Trophoblast cell (in vitro differentiated cells and primary cell): ENCODE results near the gene CFAP100.

ENCODE experiments used
- DNase-seq, 2 donors: peaks; one replicate each; pipeline ENCODE4 v3.0.0-alpha.2; 2016
- H2AFZ ChIP-seq: 2 replicates; pipeline ENCODE4 v1.6.1; 2013; ENCODE audit warnings: low read length, moderate library complexity, mild to moderate bottlenecking; ENCODE audit not compliant: insufficient read depth, poor library complexity
- H2AK5ac ChIP-seq: 2 replicates; pipeline ENCODE4 v1.6.1; 2013; ENCODE audit warnings: mild to moderate bottlenecking, low read length
- H2BK120ac ChIP-seq: 2 replicates; pipeline ENCODE4 v1.6.1; 2013; ENCODE audit warnings: low read length, mild to moderate bottlenecking, moderate library complexity; ENCODE audit not compliant: insufficient read depth, poor library complexity
- H2BK12ac ChIP-seq: 2 replicates; pipeline ENCODE4 v1.6.1; 2013; ENCODE audit warnings: mild to moderate bottlenecking, low read length, moderate library complexity
- H2BK5ac ChIP-seq: 2 replicates; pipeline ENCODE4 v1.6.1; 2013; ENCODE audit warnings: low read length, low read depth, moderate library complexity, mild to moderate bottlenecking; ENCODE audit not compliant: poor library complexity
- H3K14ac ChIP-seq: 2 replicates; pipeline ENCODE4 v1.6.1; 2013; ENCODE audit warnings: mild to moderate bottlenecking, low read length
- H3K18ac ChIP-seq: 2 replicates; pipeline ENCODE4 v1.6.1; 2013; ENCODE audit warnings: mild to moderate bottlenecking, low read length
- H3K23ac ChIP-seq: 2 replicates; pipeline ENCODE4 v1.6.1; 2013; ENCODE audit warnings: low read length
- H3K27ac ChIP-seq: 2 replicates; pipeline ENCODE4 v1.5.1; 2013; ENCODE audit warnings: low read depth, mild to moderate bottlenecking, inconsistent platforms, low read length, moderate library complexity
- H3K27me3 ChIP-seq: 2 replicates; pipeline ENCODE4 v1.6.1; 2013; ENCODE audit warnings: inconsistent platforms, mild to moderate bottlenecking, low read length, moderate library complexity; ENCODE audit not compliant: insufficient read depth
- H3K36me3 ChIP-seq, 2 experiments: 1 replicate in 1 of 2; 2 replicates in 1 of 2; pipeline ENCODE4 v1.6.1; 2013; ENCODE audit warnings: low read length in 2 of 2, mild to moderate bottlenecking in 2 of 2, moderate library complexity in 1 of 2; ENCODE audit not compliant: insufficient read depth in 2 of 2, control insufficient read depth in 1 of 2
- H3K4ac ChIP-seq: 2 replicates; pipeline ENCODE4 v1.6.1; 2013; ENCODE audit warnings: low read depth, mild to moderate bottlenecking, low read length, moderate library complexity
- H3K4me1 ChIP-seq, 2 experiments: 1 replicate in 1 of 2; 2 replicates in 1 of 2; pipeline ENCODE4 v1.6.1; 2013; ENCODE audit warnings: low read length in 2 of 2, mild to moderate bottlenecking in 2 of 2, moderate library complexity in 1 of 2; ENCODE audit not compliant: insufficient read depth in 2 of 2, control insufficient read depth in 1 of 2
- H3K4me2 ChIP-seq: 2 replicates; pipeline ENCODE4 v1.6.1; 2013; ENCODE audit warnings: inconsistent platforms, mild to moderate bottlenecking, low read length, moderate library complexity
- H3K4me3 ChIP-seq: 2 replicates; pipeline ENCODE4 v1.5.1; 2013; ENCODE audit warnings: mild to moderate bottlenecking, low read depth, low read length, inconsistent platforms
- H3K79me1 ChIP-seq: one replicate; pipeline ENCODE4 v1.6.1; 2013; ENCODE audit warnings: low read length
- H3K79me2 ChIP-seq: 2 replicates; pipeline ENCODE4 v1.6.1; 2013; ENCODE audit warnings: low read length, mild to moderate bottlenecking; ENCODE audit not compliant: control insufficient read depth, insufficient read depth, poor library complexity
- H3K9ac ChIP-seq: 2 replicates; pipeline ENCODE4 v1.6.1; 2013; ENCODE audit warnings: mild to moderate bottlenecking, low read length
- H3K9me3 ChIP-seq: 2 replicates; pipeline ENCODE4 v1.6.1; 2013; ENCODE audit warnings: low read depth, mild to moderate bottlenecking, control low read depth, inconsistent platforms, low read length; ENCODE audit not compliant: insufficient read depth
- H4K12ac ChIP-seq: 2 replicates; pipeline ENCODE4 v1.6.1; 2013; ENCODE audit warnings: low read depth, mild to moderate bottlenecking, low read length, moderate library complexity
- H4K8ac ChIP-seq: 2 replicates; pipeline ENCODE4 v1.6.1; 2013; ENCODE audit warnings: low read depth, mild to moderate bottlenecking, low read length, moderate library complexity
- H4K91ac ChIP-seq: one replicate; pipeline ENCODE4 v1.6.1; 2013; ENCODE audit warnings: low read depth, mild to moderate bottlenecking, low read length, moderate library complexity
- WGBS: extraction: QIAGEN DNeasy Blood & Tissue Kit; methylation state at CpG from one replicate; pipeline ENCODE4 v1.1.7; 2013; ENCODE audit warnings: missing lambda C conversion rate; ENCODE audit not compliant: insufficient read length, insufficient coverage; ENCODE audit errors: extremely low coverage; 5-methylcytosine and 5-hydroxymethylcytosine counted together

Gene CFAP100

DNA sequence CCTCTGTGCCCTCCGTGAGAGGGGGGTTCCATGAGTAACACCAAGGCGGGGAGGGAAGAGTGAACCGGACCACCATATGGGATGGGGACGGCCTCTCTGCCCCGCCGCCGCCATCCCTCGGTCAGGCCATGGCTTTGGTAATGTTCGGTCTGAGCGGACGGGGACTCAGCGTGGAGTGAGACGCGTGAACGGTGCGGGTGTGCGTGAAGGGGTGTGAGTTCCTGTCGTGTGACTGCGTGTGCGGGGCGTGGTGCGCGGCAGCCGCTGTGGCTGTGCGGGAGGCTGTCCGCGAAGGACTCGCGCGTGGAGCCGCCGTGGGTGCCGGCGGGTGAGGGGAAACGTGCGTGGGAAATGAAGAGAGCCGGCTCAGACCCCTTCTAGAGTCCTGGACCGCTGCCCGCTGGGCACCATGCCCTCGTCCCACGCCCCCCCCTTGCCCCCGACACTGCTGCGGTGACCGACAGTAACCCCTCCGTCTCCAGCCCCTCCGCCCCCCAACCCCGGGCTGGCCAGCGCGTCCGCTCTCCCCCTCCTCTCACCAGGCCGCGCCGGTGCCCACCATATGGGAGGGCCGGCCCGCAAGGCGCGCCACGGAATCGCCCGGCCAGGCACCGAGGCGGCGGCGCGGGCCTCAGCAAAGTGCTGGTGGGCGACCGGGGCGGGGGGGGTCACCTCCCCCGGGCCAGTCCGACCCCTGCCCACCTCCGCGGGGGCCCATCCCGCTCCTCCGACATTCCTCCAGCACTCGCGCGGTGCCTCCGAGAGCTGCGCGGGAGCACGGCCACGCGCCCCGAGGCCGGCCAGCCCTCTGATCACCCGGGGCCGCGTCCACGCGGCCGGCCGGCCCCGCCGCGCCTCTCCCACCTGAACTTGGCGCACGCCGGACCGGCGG is 38.1 kb upstream of the CFAP100 start:
- Histone ChIP-seq H3K23ac (no peak overlapping the region), H3K14ac (peak overlapping the region; percentile 43), H3K4me1 (peaks cover 7 to 8% of the 10 kb centered on the region in 2 experiments), H4K12ac (no peak overlapping the region), H4K91ac (peak overlapping the region; percentile 21), H4K8ac (no peak overlapping the region), H3K79me1 (no peaks in the 10 kb centered on the region), H3K4me2 (peak overlapping the region; percentile 78), H3K18ac (peak overlapping the region; percentile 14), H2BK5ac (no peak overlapping the region), H3K9ac (no peak overlapping the region), H3K9me3 (peaks cover 4% of the 10 kb centered on the region), H2AK5ac (no peak overlapping the region), H2AFZ (peak overlapping the region; percentile 38), H2BK12ac (no peak overlapping the region), H3K27me3 (peaks cover 10% of the 10 kb centered on the region), H3K4ac (no peak overlapping the region), H3K4me3 (peak overlapping the region; percentile 71), H3K36me3 (no peaks in the 10 kb centered on the region), H2BK120ac (no peak overlapping the region), H3K27ac (no peak overlapping the region), H3K79me2 (no peaks in the 10 kb centered on the region)
- DNase-seq, result peak in 1 of 2 donors; percentile 17
- WGBS, result no CpG with 5 or more reads among the region's 100 CpGs

DNA sequence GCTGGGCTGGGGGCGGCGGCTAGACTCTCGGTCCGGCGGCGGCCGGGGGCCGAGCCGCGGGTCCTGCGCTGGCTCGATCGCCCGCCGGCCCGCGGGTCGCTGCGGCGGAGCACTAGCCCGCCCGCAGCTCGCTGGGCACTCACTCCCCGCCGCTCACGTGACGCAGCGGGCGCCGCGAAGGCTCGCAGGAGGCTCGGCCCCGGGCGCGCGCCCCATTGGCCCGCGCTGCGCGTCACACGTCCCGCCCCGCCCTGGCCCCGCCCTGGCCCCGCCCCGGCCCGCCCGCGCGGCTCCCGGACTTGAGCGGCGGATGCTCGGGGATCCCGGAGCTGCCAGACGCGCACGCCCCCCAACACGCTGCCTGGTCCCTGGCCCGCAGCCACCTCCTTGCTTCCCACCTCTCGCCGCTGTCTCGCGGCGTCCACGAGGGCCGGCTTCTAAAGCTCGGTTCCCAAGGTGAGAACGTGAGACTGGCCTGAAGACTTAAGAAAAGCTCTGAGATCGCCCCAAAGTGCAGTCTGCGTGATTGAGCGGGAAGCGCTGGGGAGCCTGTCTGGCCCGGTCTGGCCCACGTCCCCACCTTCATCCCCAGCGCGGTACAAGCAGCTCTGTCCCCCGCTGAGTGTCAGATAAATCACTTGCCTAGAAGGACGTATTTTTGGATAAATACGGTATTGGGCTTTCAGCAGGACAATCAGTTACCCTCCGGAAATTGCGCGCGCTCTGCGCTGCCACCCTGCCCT is 37.2 kb upstream of the CFAP100 start, which contains the start of gene KLF15:
KLF15 (minus strand) TSS at position 114 of the 743 bp plus-strand sequence. CDS start 4,486 bp downstream, outside the sequence.
- Histone ChIP-seq H3K9me3 (peaks cover 4% of the 10 kb centered on the region), H3K4me2 (peak within 1 kb of the TSS; percentile 93)

DNA sequence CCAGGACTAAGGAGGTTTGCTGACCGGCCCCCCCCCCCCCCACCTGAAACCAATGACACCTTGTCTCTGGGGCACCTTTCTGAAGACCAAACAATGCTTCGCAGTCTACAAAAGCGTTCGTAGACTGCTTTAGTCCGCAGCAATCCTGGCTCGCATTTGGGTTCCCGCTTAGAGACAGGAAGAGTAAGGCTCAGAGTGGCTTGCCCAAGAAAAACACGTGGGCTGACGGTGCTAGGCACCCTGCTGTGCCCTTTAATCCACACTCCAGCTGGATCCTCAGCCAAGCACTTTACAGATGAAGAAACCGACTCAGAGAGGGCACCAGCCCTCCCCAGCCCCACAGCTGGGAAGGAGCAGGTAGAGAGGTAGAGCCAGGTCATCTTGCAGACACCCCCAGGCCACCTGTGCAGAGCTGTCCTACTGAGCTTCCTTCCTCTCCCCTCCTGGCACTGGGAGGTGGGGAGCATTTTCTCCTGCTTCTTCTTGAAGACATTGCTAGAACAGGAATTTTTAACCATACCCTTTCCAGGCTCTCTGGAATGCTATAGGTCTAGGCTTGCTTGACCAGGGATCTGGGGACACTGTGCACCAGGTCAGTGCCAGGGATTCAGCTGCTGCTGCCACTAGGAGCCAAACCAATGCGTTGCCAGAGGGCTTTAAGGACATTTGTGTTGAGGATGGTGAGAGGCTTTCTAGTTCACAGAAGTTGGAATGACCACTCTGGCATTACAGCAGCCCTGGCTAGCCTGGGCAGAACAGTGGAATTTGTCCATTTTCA is 36.5 kb upstream of the CFAP100 start:
- H3K23ac ChIP-seq, result no peak overlapping the region
- H3K79me2 ChIP-seq, result no peaks in the 10 kb centered on the region
- H3K4me3 ChIP-seq, result no peak overlapping the region
- no peak overlapping the region for H2BK12ac ChIP-seq
- no peak overlapping the region for H4K8ac ChIP-seq
- H2AK5ac ChIP-seq, result no peak overlapping the region
- H3K79me1 ChIP-seq, result no peaks in the 10 kb centered on the region
- peak overlapping the region; percentile 93 for H3K4me2 ChIP-seq
- peaks cover 7 to 8% of the 10 kb centered on the region in 2 experiments for H3K4me1 ChIP-seq
- H3K14ac ChIP-seq, result no peak overlapping the region
- no peaks in the 10 kb centered on the region for H3K36me3 ChIP-seq
- no peak overlapping the region for H3K27ac ChIP-seq
- H3K9ac ChIP-seq, result no peak overlapping the region
- no peak overlapping the region for H4K12ac ChIP-seq
- DNase-seq, result peak in 1 of 2 donors; percentile 10
- no peak overlapping the region for H2BK120ac ChIP-seq
- H2AFZ ChIP-seq, result no peak overlapping the region
- peaks cover 10% of the 10 kb centered on the region for H3K27me3 ChIP-seq
- no peak overlapping the region for H4K91ac ChIP-seq
- WGBS, result no CpG with 5 or more reads among the region's 11 CpGs
- H3K9me3 ChIP-seq, result peaks cover 4% of the 10 kb centered on the region
- H3K18ac ChIP-seq, result no peak overlapping the region
- no peak overlapping the region for H2BK5ac ChIP-seq
- H3K4ac ChIP-seq, result no peak overlapping the region

More for the DNA sequence above, 37.2 kb upstream of the CFAP100 start, which contains the start of gene KLF15:
- peak within 1 kb of the TSS; percentile 76 for H3K4me3 ChIP-seq
- no peak within 1 kb of the TSS for H2AK5ac ChIP-seq
- peak within 1 kb of the TSS; percentile 43 for H3K14ac ChIP-seq
- H3K23ac ChIP-seq, result no peak within 1 kb of the TSS
- peaks cover 10% of the 10 kb centered on the region for H3K27me3 ChIP-seq
- H4K12ac ChIP-seq, result no peak within 1 kb of the TSS
- H2BK120ac ChIP-seq, result no peak within 1 kb of the TSS
- no peak within 1 kb of the TSS for H3K27ac ChIP-seq
- no CpG with 5 or more reads among the region's 86 CpGs for WGBS
- no peak within 1 kb of the TSS for H2BK12ac ChIP-seq
- H3K4me1 ChIP-seq, result peaks cover 7 to 8% of the 10 kb centered on the region in 2 experiments
- H3K79me1 ChIP-seq, result no peaks in the 10 kb centered on the region
- H2AFZ ChIP-seq, result peak within 1 kb of the TSS; percentile 86
- H3K9ac ChIP-seq, result no peak within 1 kb of the TSS
- H4K91ac ChIP-seq, result peak within 1 kb of the TSS; percentile 21
- peak; percentile 86 to 94 for DNase-seq
- no peak within 1 kb of the TSS for H3K4ac ChIP-seq
- no peak within 1 kb of the TSS for H2BK5ac ChIP-seq
- no peaks in the 10 kb centered on the region for H3K36me3 ChIP-seq
- H3K18ac ChIP-seq, result peak within 1 kb of the TSS; percentile 14
- no peak within 1 kb of the TSS for H4K8ac ChIP-seq
- H3K79me2 ChIP-seq, result no peaks in the 10 kb centered on the region

DNA sequence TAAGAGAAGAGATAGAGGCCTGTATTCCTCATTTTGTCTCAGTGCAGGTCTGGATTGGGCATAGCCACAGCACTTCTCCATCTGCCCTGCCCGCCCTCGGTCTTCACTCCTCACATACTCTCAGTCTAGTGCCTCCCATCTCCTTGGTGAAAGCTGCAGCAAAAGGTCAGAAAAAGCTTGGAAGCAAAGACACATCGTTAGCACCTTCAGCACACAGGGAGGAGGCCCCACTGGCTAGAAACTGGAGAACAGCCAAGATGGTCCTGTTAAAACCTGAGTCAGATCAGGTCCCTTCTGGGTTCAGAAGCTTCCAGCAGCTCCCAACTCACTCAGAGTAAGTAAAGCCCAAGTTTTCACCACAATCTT is 35.9 kb upstream of the CFAP100 start:
- no peak overlapping the region for H3K4ac ChIP-seq
- H2BK12ac ChIP-seq, result no peak overlapping the region
- no peak overlapping the region for H4K91ac ChIP-seq
- no peak overlapping the region for H4K12ac ChIP-seq
- no peak overlapping the region for H2AK5ac ChIP-seq
- H2AFZ ChIP-seq, result no peak overlapping the region
- no peak for DNase-seq
- no peaks in the 10 kb centered on the region for H3K79me1 ChIP-seq
- no peaks in the 10 kb centered on the region for H3K79me2 ChIP-seq
- no peak overlapping the region for H2BK5ac ChIP-seq
- H3K4me1 ChIP-seq, result peaks cover 7 to 8% of the 10 kb centered on the region in 2 experiments
- no peak overlapping the region for H3K18ac ChIP-seq
- H2BK120ac ChIP-seq, result no peak overlapping the region
- no peak overlapping the region for H4K8ac ChIP-seq
- no peak overlapping the region for H3K27ac ChIP-seq
- H3K4me2 ChIP-seq, result no peak overlapping the region
- H3K9ac ChIP-seq, result no peak overlapping the region
- no peak overlapping the region for H3K14ac ChIP-seq
- no peaks in the 10 kb centered on the region for H3K36me3 ChIP-seq
- peaks cover 4% of the 10 kb centered on the region for H3K9me3 ChIP-seq
- H3K27me3 ChIP-seq, result peaks cover 10% of the 10 kb centered on the region
- H3K23ac ChIP-seq, result no peak overlapping the region
- no peak overlapping the region for H3K4me3 ChIP-seq
- WGBS, result no CpG with 5 or more reads among the region's 3 CpGs
